GM11168 (cell line): ENCODE results near the gene GNG7.

Experiments used
- in situ Hi-C: fragments of 300-500 bp; cut with MboI; formaldehyde crosslinking; loops from one replicate; pipeline ENCODE4 v1.12.0; 2022; ENCODE audit warnings: low sequenced_read_pairs; ENCODE audit not compliant: unreplicated experiment

The GNG7 gene

DNA sequence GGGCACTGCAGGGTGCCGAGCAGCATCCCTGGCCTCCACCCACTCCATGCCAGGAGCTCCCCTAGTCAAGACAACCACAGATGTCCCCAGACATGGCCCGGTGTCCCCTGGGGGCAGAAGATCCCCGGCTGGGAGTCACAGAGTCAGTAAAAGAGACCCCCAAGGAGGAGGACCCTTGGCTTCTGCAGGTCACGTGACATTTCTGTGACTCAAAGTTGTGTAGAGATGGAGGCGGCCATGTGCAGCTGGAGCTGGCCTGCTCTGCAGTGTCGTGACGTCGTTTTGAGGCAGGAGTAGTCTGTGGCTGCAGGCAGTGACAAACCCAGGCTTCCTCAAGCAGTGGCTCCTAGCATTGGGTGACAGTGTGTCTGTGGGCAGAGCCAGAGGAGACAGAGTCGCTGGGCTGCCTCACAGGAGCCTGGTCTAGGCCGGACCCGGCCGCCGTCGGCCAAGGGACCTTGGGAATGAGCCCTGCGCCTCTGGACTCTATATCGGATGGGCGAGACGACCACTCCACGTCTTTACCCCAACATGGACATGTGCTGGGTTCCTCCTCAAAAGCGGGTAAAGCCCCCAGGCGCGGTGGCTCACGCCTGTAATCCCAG is 26.4 kb upstream of the GNG7 start:
- in situ Hi-C loops: no loop called here

DNA sequence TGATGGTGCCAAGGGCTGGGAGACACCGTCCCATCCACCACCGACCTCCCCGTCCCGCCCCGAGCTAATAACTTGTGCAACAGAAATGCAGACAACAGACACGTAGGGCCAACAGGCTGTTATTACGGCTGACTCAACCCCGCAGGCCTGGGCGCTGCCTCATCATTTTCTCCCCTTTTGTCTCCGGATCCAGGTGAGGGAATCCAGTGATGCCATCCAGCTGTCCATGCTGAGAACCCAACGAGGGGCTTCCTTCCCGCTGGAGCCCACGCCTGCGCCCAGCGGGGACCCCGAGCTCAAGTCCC is 25.1 kb upstream of the GNG7 start:
- in situ Hi-C loops: no loop called here

DNA sequence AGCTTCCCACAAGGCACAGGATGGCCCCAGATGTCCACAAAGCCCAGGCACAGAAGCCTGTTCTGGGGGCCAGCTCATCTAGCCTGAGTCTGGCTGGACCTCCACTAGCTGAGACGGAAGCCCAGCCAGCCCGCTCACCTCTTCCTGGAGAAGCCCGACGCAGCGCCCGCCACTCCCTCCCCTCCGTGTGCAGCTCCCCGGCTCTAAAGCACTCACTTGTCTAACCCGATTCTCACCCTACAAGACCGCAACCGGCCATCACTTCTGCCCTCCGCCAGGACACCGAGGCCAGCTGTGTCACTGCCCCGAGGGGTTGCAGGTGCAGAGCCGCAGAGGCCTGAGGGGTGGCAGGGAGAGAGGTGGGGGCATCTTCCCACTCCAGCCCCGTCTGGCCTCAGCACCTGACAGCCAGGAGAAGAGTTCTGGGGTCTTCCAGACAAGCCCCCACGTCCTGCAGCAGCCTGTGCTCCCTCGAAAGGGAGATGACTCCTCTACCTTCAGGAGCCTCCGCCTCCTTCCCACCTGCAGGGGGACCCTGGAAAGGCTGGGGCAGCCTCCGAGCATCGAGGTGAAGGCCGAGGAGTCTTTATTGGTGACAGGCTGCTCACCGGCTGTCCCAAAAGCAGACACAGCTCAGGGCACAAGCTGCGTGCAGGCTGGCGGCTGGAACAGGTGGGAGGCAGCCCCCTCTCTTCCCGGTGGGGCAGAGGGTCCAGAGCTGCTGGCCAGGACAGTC is 24.6 kb upstream of the GNG7 start:
- in situ Hi-C loops: no loop called here

DNA sequence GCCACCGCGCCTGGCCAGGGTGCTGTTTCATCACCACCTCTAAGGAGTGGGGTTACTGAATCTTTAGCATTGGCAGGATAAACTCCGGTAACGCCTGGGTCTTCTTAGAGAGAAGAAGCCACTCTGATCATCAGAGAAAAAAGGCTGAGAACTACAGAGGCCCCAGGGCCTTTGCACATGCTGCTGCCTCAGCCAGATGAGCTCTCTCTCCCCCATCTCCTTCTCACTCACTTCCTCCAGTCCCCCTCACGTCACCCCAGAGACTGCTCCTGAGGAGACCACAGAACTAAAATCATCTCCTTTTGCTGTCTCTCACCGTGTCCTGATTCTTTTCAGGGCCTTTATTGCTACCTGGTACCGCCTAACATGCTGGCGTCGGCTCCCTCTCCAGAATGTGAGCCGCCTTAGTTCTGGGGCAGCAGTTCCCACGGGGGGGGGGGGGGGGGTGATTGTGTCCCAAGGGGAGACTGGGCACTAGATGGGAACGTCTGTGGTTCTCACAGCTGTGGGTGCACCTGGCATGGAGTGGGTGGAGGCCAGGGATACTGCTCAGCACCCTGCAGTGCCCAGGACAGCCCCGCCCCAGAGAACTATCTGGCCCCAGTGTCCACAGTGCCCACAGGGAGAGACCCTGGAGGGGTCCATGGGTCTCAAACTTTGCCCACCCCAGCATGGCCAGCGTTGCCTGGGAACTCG is 23.8 kb upstream of the GNG7 start:
- in situ Hi-C loops: no loop called here

DNA sequence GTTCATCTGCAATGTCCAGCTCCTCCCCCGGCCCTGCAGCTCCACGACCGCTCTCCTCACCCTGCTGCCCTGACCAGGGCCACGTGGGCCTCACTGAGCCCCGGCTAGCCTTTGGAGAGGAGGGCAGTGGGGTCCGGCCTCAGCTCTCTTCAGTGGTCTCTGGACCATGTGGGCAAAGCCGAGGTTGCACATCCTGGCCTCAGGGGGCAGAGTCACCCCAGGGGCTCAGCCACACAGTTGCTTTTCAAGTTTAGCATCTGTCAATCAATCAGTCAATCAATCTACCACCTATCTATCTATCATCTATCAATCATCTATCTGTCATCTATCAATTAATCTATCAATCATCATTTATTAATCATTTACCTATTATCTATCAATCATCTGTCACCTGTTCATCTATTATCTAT is 21.7 kb upstream of the GNG7 start:
- in situ Hi-C loops: no loop called here

DNA sequence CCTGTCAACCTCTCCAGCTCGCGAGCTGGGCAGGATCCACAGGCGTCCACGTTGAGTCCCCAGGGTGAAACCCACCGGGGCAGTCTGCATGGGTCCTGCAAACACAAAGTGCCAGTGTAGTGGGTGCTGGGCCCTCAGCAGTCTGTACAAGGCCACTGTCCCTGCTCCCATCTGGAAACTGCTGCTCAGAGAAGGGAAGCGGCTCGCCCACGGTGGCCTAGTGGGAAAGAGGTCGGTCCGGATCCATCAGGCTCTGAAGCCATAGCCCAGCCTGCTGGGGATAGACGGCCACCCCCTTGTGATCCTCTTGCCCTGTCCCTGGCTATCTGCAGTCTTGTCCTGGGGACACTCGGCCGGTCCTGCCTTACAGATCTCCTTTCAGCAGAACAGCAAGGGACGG is 21.3 kb upstream of the GNG7 start:
- in situ Hi-C loops: no loop called here

DNA sequence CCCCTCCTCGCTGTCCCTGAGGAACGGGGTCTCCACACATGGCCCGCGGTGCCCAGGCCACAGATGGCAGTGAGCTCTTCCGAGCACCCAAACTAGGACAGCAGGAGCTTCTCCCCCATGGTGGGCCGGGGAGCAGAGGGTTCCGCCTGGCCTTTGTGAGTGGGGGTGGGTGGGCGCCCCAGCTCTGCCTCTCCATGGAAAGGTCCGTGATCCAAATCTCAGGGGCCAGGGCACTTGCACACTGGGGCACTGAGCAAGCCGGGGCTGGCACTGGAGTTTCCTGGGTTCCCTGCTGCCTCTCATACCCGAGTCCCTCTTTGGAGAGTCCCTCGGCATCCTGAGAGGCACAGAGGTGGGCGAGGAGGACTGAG is 20.8 kb upstream of the GNG7 start:
- in situ Hi-C loops: no loop called here

DNA sequence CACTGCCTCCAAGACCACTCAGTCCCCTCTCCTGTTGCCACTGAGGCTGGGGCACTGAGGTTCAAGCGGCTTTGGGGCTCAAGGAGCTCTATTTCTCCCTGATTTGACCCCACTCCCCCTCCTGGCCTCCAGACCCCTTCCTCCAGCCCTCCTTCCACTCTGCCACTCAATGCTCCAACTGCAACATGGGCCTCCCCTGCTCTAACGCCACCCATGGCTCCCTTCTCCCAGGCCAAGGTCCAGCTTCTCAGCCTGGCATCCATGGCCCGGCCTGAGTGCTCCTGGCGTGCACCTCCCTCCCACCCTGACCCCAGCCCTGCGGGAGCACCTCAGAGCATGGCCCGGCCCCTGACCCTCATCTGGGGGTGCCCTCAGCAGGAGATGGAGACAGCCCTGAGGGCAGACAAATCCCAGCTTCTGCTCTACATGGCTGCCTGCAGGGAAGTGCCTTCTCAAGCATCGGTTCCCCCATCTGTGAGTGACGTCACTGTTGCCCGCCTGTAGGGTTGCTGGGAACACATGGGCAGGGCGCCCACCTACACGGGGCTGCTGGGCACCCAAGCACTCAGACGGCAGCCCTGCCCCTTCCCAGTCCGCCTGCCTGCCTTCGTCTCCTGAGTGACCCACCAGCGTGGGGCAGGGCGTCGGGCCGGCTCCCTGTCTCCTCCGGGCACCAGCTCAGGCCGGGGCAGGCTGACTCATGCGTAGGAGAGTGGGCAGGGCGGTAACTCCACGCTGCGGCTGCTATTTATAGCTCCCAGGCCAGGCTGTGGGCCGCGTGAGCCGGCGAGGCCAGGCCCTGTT is 20.2 kb upstream of the GNG7 start:
- in situ Hi-C loops: no loop called here

DNA sequence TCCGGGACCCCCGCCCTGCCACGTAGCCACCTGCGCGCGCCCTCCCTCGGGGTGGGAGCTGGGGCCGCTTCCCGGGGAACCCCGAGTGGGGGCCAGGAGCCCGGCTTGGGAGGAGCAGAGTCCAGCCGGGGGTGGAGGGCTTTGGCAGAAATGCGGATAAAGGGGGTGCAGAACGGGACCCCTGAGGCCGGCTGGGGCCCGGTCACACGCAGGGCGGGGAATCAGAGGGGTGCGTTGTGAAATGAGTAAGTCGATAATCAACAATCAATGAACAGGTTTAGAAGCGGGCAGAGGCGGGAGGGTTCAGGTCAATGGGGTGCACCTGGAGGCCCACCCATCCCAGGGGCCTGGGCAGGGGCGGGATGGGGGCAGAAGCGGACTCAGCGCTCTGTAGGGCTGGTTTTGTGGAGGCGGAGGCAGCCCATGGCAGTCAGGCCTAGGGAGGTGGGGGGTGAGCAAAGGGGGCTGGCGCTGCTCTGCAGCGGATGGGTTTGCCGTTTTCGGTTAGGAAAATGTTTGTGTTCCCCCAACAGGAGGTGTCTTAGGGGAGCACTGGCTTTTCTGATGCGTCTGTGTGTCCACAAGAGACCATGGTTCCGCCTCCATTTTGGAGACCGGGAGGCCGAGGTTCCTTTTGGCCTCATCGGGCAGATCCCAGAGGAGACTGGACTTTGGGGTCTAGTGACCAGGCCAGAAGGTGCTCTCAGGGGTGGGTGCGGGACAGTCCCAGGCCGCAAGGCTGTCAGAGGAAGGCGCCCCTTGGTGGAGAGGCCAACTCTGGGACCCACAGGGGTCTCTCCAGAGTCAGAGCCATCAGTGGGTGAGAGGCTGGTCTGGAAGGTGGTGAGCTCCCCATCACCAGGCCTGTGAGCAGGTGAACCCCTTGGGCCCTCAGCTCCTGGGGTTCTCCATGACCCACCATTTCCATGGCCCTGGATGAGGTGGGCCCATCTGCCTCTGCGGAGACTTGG is 19.4 kb upstream of the GNG7 start:
- in situ Hi-C loops: no loop called here

DNA sequence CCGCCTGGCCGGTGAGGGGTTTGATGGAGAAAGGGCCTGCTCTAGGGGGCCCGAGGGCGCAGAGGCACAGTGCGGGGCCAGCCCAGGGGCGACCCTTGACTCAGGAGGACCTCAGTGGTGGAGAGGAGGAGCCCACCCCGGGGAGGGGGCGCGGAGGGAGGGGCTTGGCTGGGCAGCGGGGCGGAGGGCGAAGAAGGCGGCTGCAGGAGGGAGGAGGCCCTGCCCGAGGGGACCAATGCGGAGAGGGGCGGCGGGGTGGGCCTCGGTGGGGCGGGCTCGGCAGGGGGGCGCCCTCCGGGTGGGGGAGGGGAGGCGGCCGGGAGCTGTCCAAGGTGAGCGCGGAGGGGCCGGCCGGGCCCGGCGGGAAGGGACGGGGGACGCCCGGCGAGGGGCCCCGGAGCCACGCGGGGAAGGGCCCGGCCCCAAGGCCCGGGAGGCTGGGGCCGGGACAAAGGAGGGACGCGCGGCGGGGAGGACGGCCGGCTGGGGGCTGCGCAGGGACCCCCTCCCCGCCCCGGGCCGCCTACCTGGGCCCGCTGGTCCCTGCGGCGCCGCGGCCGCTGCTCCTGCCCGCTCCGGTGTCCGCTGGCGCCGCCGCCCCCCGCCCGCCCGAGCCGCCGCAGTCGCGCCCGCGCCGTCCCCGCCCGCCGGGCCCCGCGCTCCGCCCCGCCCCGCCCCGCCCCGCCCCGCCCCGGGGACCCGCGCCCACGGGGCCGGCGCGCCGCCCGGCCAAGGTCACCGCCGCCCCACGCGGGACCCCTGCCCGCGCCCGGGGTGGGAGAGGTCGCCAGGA is 18.5 kb upstream of the GNG7 start, which contains the start of gene DIRAS1:
DIRAS1 (minus strand) TSS at position 596 of the 793 bp plus-strand sequence. CDS start 3,566 bp downstream, outside the sequence.
- in situ Hi-C loops: no loop called here

DNA sequence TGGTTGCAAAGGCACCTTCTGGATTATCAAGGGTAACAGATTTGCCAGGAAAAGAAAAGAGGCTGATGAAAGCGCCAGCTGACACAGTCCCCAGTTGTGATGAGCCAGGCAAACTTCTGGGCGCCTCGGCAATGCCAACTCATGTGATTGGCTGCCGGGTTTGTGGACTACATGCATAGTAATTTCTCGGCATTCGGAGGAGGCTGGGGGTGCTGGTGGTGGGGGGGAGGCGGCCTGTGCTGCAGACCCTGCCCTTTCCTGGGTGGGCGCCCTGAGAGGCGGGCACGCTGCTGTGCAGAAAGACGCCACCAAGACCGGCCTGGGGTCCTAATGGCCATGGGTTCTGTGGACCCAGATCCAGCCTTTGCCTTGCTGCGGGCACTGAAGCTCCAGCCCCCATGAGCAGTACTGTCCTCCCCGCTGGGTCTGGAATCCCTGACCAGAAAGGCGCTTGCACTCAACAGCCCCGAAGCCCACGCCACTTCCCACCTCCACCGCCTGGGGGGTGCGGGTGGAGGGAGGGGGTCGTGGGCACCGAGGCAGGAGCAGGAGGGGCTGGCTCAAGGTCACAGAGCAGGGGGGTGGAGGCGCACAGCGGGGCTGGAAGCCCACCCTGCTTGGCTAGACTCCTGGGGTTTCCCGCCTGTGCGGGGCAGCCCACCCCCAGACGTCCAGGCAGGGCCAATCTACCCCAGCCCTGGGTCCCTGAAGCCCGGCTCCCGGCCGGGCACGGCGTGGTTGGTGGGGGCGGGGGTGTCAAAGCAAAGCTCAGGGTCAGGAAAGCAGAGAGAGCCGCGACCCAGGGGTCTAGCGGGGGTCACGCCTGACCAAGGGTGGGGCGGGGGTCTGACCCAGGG is 17.7 kb upstream of the GNG7 start:
- in situ Hi-C loops: no loop called here

DNA sequence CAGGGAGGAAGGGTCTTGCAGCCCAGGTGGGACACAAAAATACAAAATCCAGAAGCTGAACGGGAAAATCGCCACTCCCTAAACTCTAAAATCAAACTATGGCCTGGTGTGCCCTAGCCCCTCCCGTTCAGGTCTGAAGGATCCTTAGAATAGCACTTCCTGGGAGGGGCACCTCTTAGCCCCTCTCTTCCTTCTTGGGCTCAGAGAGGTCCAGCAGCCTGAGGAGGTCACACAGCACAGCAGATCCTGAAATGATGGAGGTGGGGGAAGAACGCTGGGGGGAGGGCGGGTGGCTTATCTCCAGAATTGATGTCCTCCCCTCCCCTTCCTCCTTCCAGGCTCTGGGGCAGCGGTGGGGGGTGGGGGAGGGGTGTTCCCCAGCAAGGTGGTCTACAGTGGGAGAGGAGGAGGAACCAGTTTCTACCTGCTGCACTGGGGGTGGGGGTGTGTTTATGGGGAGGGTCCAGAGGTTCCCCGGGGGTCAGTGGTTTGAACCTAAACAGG is 16.8 kb upstream of the GNG7 start:
- in situ Hi-C loops: no loop called here

DNA sequence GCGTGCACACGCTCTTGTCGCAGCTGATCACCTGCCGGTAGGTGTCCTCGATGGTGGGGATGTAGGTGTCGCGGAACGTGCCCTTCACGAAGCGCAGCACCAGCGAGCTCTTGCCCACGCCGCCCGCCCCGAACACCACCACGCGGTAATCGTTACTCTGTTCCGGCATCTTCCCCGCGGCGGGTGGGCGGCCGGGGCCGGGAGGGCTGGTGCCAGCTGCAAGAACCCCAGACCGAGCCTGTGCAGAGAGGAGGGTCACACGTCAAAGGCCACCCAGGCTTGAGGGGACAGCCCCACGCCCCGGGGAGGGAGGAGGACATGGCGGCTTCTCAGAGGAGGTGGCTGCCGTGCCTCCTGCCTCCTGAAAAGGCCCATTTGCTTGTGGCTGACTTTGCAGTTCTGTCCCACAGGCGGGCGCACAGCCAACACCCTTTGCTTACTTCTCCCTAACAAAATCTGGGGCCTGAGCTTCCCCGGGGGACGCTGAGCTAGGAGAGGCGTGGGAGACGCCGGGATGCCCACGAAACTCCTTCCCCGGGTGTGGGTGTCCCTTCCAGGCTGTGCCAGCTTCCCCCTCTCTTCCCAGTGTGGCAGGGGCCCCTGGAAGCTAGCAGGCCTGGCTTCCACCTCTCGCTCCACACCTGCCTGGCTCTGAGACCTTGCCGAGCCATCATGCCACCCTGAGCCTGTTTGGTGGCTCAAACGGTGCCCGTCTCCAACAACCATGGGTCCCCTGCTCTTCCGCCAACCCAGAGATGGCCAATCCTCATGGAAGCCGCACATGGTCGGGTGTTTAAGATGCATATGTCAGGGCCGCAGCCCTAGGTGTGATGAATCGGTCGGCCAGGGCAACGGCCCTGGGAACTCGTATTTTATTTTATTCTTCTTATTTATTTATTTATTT is 15.4 kb upstream of the GNG7 start:
- in situ Hi-C loops: no loop called here

DNA sequence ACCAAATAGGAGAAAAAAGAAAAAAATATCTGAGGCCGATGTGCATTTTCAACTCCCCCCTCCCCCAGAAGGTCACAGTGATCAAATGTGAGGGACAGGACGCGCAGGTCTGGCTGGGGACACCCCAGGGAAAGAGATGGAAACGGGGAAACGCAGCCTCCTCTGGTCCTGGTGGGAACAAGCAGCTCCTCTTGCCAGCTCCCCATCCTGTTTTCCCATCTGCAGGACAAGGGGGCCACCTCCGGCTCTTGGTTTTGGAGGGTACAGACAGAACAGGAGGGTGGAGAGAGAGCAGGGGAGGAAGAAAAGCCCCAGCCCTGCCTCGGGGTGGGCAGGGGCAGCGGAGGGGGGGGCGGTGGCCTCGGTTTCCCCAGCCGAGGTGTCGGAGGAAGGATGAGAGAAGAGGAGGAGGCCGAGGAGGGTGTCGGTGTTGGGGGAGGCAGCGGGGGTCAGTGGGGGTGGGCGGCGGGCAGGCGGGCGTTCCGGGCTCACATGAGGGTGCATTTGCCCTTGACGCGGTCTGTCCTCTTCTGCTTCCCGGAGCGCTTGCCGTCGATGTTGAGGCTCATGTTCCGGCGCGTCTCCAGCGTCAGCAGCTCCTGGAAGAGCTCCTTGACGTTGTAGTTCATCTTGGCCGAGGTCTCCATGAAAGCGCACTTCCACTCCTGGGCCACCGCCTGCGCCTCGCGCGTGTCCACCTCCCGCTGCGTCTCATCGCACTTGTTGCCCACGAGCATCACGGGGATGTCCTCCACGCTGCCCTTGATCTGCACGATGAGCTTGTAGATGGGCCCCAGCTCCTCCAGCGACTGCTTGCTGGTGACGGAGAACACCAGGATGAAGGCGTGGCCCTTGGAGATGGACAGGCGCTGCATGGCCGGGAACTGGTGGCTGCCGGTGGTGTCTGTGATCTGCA is 14.5 kb upstream of the GNG7 start:
- in situ Hi-C loops: no loop called here

DNA sequence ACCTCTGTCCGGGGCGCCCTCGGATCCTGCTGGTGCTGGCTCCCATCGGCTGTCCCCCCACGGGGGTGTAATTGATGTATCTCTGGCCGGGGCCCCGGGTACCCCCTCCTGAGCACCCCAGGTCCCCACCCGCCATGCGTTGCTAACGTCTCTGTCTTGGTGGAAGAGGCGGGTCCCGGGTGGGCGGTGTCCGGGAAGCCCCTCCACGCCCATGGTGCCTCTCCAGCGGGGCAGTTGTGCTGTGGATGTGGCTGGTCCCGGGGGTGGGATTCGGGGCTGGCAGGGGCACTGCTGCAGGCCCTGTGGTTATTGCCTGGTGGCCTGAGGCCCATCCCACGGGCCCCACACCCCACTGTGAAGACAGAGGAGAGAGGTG is 13.8 kb upstream of the GNG7 start:
- in situ Hi-C loops: no loop called here
